Ecto neural progenitor cell (in vitro differentiated cells): ENCODE results near the gene GCNT4.
A peak's percentile ranks its signal among the peaks of the same experiment; 100 is the strongest.

Source experiments
- DNase-seq: peaks from one replicate; pipeline ENCODE4 v3.0.0-alpha.2; 2018; ENCODE audit warnings: low spot score

Gene GCNT4

DNA sequence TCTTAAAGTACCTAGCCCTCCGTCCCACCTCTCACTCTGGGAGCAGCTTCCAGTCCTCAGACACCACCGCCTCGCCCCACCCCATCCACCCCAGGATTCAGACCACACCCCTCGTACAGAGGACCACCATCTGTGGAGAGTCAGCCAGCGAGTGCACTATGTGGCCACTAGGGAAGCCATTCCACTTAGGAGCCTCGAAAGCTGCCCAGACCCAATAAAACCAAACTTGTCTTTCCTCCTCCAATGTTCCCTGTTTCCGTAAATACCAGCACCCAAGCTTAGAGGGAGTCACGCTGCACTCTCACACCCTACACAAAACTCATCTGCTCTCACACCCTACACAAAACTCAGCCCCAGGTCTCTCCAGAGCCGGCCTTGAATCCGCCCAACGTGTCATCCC is 1.9 kb downstream of the GCNT4 start:
- peak; percentile 62 for DNase-seq

DNA sequence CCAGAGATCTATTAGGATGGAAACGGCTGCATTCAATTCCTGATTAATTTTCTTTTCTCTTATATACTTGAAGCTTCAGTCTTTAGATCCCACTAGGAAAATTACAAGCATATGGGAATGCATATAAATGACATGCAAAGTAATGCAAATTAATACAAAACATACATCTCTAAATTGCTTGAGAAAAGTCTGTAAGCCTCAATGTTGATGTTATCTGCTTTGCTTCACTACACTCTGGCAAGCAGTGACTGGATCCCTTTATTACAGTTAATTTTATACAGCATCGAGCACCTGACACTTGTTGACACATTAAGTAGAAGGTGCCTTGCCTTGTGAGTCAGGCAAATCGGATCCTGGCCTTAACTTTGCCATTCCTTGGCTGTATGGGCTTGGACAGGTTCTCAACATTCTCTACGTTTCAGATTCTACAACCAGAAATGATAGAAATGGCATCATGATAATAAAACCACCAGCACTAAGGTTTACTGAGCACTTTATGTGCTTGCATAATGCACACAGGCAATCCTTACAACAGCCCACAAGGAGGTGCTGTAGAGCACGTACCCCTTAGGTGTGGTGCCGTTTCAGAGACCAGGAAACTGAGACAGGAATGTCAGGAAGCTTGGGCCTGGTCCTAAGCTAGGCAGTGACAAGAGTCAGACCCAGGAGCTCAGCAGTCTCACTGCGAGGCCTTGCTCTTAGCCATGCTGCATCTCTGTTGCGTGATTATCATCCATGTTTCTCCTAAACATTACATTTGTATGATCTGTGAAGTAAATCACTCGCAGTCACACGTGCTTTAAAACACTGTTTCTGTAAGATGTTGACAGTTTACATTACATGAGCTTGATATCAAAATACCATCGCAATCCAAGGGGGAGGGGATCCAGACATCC is 2.7 kb downstream of the GCNT4 start:
- DNase-seq = peak; percentile 54

DNA sequence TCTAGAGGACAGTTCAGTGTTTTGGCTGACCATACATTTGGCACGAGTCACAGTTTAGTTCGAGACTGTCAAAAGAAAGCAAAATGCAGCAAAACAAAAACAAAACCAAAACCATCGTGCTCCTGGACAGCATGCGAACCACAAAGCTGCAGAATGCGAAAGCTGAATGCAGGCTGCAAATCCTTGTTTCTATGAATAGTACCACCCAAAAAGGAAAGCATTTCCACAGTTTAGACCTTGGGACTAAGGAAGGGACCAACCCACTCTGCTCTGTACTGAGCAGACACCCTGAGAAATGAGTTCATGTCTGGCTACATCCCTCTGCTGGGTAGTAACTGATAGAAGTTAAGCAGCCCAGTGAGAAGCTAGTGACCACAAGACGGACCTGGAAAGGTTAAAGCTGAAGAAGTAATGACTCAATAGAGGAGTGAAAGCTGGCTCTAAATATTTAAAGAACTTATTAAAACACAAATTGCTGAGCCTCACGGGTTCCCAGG is 3.9 kb downstream of the GCNT4 start:
- DNase-seq = no peak

DNA sequence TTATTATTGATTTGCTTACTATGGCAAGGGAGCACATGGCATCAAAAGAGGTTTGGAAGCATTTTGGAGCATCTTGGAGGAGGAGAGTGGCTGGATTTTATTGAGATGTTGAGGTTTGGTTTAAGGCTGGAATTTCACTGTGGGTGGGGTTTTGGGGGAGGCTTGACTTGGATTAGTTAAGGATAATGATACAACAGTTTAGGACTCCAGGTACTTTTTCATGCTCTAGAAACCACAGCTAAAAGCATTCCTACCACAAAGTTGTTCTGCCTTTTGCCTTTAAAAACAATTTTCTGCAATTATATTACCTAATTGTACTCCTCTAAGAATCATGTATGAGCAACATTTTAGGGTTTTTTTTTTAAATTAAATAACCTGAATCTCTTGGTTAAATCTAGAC is 5.0 kb downstream of the GCNT4 start:
- no peak for DNase-seq

DNA sequence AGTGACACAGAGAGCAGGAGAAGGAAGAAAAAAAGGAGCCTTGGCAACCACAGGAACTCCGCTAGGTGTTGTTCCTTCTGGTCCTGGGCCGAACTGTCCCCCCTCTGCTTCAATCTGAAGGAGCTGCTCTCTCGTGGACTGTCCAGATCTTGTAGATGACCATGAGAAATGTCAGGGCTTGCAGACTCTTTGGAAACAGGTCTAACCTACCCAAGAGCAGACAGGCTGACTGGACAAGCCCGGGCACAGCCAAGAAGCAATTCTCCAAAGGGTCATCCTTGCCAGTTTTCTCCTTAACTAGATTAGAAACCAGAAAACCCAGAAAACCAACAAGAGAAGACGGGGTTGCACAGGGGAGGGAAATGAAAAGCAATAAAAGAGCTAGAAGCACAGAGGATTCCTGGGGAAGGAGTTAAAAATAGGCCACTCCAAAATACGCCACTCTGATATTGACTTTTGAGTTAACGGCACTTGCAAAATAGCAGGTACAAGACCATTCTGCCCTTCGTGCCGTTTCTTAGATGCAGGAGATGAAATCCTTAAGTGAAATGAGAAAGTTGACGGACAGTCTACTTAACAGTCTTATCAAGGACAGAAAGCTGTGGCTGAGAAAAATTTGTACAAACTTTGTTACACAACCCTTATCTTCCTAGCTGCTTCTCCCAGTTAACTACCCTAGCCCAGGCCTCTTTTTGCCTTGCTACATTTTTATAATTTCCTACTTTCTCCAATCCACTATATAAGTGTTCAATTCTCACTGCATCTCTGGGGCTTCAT is 5.8 kb downstream of the GCNT4 start:
- no peak for DNase-seq

DNA sequence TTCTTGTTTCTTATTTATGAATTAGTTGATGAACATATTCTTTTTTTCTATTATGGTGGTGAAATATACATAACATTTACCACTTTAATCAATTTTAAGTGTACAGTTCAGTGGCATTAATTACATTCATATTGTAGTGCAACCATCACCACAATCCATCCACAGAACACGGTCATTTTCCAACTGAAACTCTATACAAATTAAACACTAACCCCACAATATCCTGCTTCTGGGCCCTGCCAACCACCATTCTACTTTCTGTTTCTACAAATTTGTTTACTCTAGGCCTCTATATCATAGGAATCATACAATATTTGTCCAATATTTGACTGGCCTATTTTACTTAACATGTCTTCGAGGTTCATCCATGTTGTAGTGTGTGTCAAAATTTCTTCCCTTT is 7.3 kb downstream of the GCNT4 start:
- no peak for DNase-seq

GRCh38 chr5:75044406-75044805 is 8.0 kb downstream of the GCNT4 start:
- DNase-seq = no peak

GRCh38 chr5:75043633-75044264 is 8.6 kb downstream of the GCNT4 start:
- no peak for DNase-seq

DNA sequence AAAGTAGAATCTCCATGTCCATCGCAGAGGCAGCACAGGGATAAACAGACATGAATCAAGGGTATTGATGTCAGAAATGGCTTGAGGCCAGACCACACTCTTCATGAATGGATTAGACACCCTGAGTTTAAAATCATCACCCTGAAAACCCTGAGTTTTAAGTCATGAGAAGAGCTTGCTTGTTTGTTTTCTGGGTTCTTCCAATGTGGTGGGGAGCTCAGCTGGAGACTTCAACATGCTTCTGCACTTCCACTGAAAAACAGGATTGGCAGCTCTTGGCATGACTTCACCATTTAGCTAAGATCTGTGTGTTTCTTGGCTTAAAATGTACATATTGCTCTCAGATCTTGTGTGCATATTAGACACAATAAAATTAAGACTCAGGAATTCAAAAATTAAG is 9.8 kb downstream of the GCNT4 start:
- DNase-seq = no peak

- no peak for DNase-seq
Observed at GRCh38 chr5:75040973-75041372, 11.4 kb downstream of the GCNT4 start.

DNA sequence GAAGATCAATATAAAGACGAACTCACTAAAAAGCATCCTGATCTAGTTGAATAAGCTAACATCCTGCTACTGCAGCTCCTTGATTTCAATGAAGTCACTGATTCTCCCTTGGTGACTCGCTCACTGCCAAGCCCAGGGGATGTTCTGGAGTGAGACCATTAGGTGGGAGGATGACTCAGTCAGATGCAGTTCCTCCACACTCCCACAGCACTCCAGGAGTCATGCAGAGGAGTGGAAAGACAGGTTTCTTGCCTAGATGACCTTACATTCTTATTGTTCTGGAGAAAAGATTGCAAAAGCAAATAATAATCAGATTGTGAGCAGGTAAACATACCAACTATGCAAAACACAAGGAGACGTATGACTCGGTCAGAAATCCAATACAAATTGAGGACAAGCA is 15.3 kb downstream of the GCNT4 start:
- no peak for DNase-seq

DNA sequence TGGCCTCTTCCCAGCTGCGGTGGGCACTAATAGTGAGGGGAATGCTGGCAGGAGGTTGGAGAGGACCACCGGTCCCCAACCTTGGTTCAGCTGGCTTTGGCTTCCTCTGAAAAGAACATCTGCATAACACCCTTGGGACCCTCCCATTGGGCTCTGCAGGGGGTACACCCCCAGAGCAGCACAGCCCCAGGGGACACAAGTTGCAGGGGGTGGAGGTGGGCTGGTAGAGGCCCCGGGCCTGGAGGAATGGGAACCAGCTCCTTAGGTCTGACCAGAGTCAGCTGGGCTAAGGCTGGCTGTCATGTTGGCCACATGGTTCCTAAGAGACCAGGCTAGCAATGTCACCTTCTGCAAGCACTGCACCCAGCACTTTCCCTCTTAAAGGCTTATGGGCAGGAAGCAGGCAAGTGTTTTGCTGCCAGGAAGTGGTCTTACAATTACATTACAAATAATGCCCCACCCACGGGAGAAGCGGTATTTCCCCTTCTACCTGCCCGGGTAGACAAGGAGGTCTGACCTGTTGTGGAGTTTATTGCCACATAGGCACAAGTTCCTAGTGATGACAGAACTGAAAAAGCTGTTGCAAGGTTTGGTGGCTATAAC is 18.1 kb downstream of the GCNT4 start:
- DNase-seq = no peak

DNA sequence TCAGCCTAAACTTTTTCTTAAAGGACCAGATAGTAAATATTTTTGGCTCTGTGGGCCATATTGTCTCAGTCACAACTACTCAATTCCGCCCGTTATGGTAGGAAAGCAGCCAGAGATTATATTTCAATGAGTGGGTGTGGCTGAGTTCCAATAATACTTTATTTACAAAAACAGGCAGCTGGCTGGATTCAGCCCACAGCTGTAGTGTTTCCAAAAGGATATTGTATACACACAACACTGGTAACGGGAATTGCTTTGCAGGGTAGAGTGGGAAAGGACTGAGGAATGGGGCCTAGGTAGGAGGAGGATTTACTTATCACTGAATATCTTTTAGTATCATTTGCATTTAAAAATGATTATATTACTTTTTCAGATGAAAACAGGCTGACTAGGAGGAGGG is 21.0 kb downstream of the GCNT4 start:
- DNase-seq = no peak

GRCh38 chr5:75028090-75028489 is 24.3 kb downstream of the GCNT4 start:
- DNase-seq = no peak

DNA sequence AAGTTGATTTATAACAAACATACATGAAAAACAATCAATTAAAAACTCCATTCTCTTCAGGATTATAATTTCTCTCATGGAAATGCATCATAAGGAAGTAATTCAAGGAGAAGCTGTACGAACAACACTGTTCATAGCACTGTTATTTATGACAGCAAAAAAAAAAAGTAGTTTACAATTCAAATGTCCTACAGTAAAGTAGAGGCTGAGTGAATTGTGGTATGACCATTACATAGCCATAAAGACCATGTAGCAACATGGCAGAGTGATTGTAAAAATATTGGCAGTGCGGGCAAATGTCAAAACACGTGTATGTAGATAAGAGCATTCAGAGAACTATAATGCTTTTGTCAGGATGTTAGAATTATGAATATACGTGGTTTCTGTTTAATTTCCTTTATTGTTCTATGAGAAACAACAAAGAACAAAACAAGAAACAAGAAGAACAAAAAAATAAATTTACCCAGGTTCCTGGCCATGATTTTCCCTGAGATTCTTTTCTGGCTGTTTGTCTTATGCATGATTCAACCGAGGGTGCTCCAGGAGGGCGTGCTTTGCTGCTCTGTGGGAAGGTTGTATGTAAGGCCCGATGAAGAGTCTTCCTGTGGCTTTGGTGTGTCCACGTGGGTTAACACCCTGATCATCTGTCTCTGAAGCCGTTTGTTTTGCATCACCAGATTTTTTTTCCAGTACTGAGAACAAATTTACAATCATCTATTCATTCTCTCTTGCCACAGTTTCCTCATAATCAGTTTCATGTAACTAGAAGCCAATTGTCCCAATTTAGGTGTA is 28.8 kb downstream of the GCNT4 start:
- DNase-seq = no peak

GRCh38 chr5:75021800-75022199 is 30.6 kb downstream of the GCNT4 start:
- no peak for DNase-seq

GRCh38 chr5:75021219-75021618 is 31.1 kb downstream of the GCNT4 start:
- DNase-seq = no peak

- DNase-seq = no peak
Observed at GRCh38 chr5:75020016-75020656, 32.2 kb downstream of the GCNT4 start.

GRCh38 chr5:75018805-75019587 is 33.4 kb downstream of the GCNT4 start:
- DNase-seq = no peak

- no peak for DNase-seq
Observed at GRCh38 chr5:75017971-75018370, 34.4 kb downstream of the GCNT4 start.
